Measurements from ENCODE around the gene PRKCH. TPM values are rescaled to one million over a fixed set of nuclear protein-coding genes. Genes with fewer than 3 reads are reported as not detected.
A peak's percentile ranks its signal among the peaks of the same experiment; 100 is the strongest.

Gene PRKCH
- polyA plus RNA-seq, 10 donors, result 10.6 to 17.9 (median 15.0) TPM

GRCh38 chr14:61488417-61489401 is 167.3 kb downstream of the PRKCH start:
- no peak for DNase-seq

GRCh38 chr14:61489512-61489911 is 168.1 kb downstream of the PRKCH start:
- no peak for DNase-seq

GRCh38 chr14:61489932-61490331 is 168.6 kb downstream of the PRKCH start:
- no peak for DNase-seq

- no peak for DNase-seq
Measured at GRCh38 chr14:61491224-61491623, 169.8 kb downstream of the PRKCH start.

GRCh38 chr14:61491876-61492434 is 170.6 kb downstream of the PRKCH start:
- DNase-seq, result no peak

- DNase-seq, result no peak
Measured at GRCh38 chr14:61492474-61492873, 171.1 kb downstream of the PRKCH start.

GRCh38 chr14:61493239-61493638 is 171.9 kb downstream of the PRKCH start:
- DNase-seq, result peak; percentile 72 to 95 (median 86)

- no peak for DNase-seq
Measured at GRCh38 chr14:61494018-61494417, 172.6 kb downstream of the PRKCH start.

- no peak for DNase-seq
Measured at GRCh38 chr14:61495809-61496208, 174.4 kb downstream of the PRKCH start.

GRCh38 chr14:61498303-61498702 is 176.9 kb downstream of the PRKCH start:
- no peak for DNase-seq

GRCh38 chr14:61498811-61499210 is 177.4 kb downstream of the PRKCH start:
- DNase-seq, result peak in 1 of 3 donors; percentile 70

GRCh38 chr14:61499991-61500390 is 178.6 kb downstream of the PRKCH start:
- DNase-seq, result no peak

GRCh38 chr14:61501714-61502458 is 180.5 kb downstream of the PRKCH start:
- no peak for DNase-seq

- no peak for DNase-seq
Measured at GRCh38 chr14:61502459-61503093, 181.2 kb downstream of the PRKCH start.

GRCh38 chr14:61503167-61503801 is 181.9 kb downstream of the PRKCH start:
- peak; percentile 52 to 87 (median 77) for DNase-seq

- no peak for DNase-seq
Measured at GRCh38 chr14:61504901-61505300, 183.5 kb downstream of the PRKCH start.

- DNase-seq, result peak; percentile 87 to 91 (median 88)
Measured at GRCh38 chr14:61505815-61506809, 184.7 kb downstream of the PRKCH start.

GRCh38 chr14:61508526-61508925 is 187.1 kb downstream of the PRKCH start:
- no peak for DNase-seq

GRCh38 chr14:61510736-61511557 is 189.6 kb downstream of the PRKCH start:
- DNase-seq, result no peak
